Endothelial cell of umbilical vein (primary cell): ENCODE results near the gene FGA. TPM values are rescaled to one million over a fixed set of nuclear protein-coding genes. Genes with fewer than 3 reads are reported as not detected.

Source experiments
- BruUV-seq: library from RNA; stranded (reverse); fragments of 400-500 nt; replicated peaks from 2 replicates; lab custom pipeline; 2021; lab: Mats Ljungman, UMichigan
- CTCF ChIA-PET: fragments of 300-600, 350-600 bp; sonication (Branson Sonifier 250); formaldehyde crosslinking; loops from one replicate; lab custom pipeline; 2021; ENCODE audit warnings: antibody characterized with exemption, inconsistent platforms; lab: Charles Lee
- POLR2A ChIA-PET: fragments of 300-600, 350-600 bp; sonication (Branson Sonifier 250); formaldehyde crosslinking; loops from one replicate; lab custom pipeline; 2021; ENCODE audit warnings: antibody characterized with exemption, inconsistent platforms; lab: Charles Lee
- DNase-seq: peaks from one replicate; pipeline ENCODE4 v3.0.0-alpha.2; 2011; ENCODE audit warnings: low read depth, low spot score
- FAIRE-seq: peaks from 2 replicates; lab custom pipeline; 2011; peaks lifted over from hg19 to GRCh38; lab: Jason Lieb, UNC
- H2AFZ ChIP-seq: 2 replicates; pipeline ENCODE4 v1.6.0; 2012; ENCODE audit warnings: low read depth, low read length, control low read depth, inconsistent platforms
- H3K27ac ChIP-seq: 2 replicates; pipeline ENCODE4 v1.5.1; 2011; ENCODE audit warnings: low read depth, mild to moderate bottlenecking, control low read depth, low read length, moderate library complexity; ENCODE audit not compliant: insufficient read depth
- H3K27me3 ChIP-seq, 2 experiments: 2 replicates each; pipeline versions ENCODE4 v1.6.0 to v1.6.1; 2011; ENCODE audit warnings: low read length in 2 of 2, mixed read lengths in 1 of 2; ENCODE audit not compliant: control insufficient read depth in 2 of 2, insufficient read depth in 2 of 2
- H3K36me3 ChIP-seq, 2 experiments: 2 replicates in 1 of 2; 3 replicates in 1 of 2; pipeline ENCODE4 v1.5.1; 2011; ENCODE audit warnings: low read length in 2 of 2, mild to moderate bottlenecking in 1 of 2, moderate library complexity in 1 of 2; ENCODE audit not compliant: control insufficient read depth in 2 of 2, insufficient read depth in 2 of 2; ENCODE audit errors: extremely low read depth in 1 of 2
- H3K4me1 ChIP-seq: 3 replicates; pipeline ENCODE4 v1.5.1; 2011; ENCODE audit warnings: mild to moderate bottlenecking, low read length; ENCODE audit not compliant: control insufficient read depth, insufficient read depth; ENCODE audit errors: extremely low read depth
- H3K4me2 ChIP-seq: 2 replicates; pipeline ENCODE4 v1.6.1; 2011; ENCODE audit warnings: low read length, control low read depth, mixed read lengths; ENCODE audit not compliant: insufficient read depth
- H3K4me3 ChIP-seq, 3 experiments: fragments of 200-600 bp in 1 of 3; sonication (generic), shearing (Covaris generic) in 1 of 3; replicated peaks in 1 of 3; 2 replicates each; pipeline ENCODE4 v1.5.1; 2011 to 2016; ENCODE audit warnings: control low read depth in 3 of 3, low read length in 3 of 3, mild to moderate bottlenecking in 2 of 3, inconsistent platforms in 1 of 3, low read depth in 1 of 3, moderate library complexity in 1 of 3; ENCODE audit not compliant: insufficient read depth in 1 of 3
- H3K79me2 ChIP-seq: 2 replicates; pipeline ENCODE4 v1.6.0; 2012; ENCODE audit warnings: low read length, inconsistent platforms; ENCODE audit not compliant: control insufficient read depth, insufficient read depth
- H3K9ac ChIP-seq: replicated peaks from 2 replicates; pipeline ENCODE3; 2011; ENCODE audit warnings: low read length, control low read depth; ENCODE audit not compliant: insufficient read depth; ENCODE audit errors: extremely low read depth
- H3K9me1 ChIP-seq: replicated peaks from 3 replicates; pipeline ENCODE4 v1.6.0; 2011; ENCODE audit warnings: mild to moderate bottlenecking, low read length; ENCODE audit not compliant: control insufficient read depth, insufficient read depth; ENCODE audit errors: extremely low read depth
- H3K9me3 ChIP-seq: replicated peaks from 2 replicates; pipeline ENCODE4 v1.5.1; 2012; ENCODE audit warnings: low read length, inconsistent platforms; ENCODE audit not compliant: control insufficient read depth, insufficient read depth
- H4K20me1 ChIP-seq: replicated peaks from 2 replicates; pipeline ENCODE3; 2011; ENCODE audit warnings: mild to moderate bottlenecking, low read length; ENCODE audit not compliant: control insufficient read depth, insufficient read depth; ENCODE audit errors: extremely low read depth
- EZH2 ChIP-seq: IDR thresholded peaks from 2 replicates; pipeline ENCODE4 v1.6.1; 2012; ENCODE audit warnings: borderline replicate concordance, low read depth, mild to moderate bottlenecking, moderate library complexity, low read length, inconsistent platforms; ENCODE audit not compliant: severe bottlenecking
- FOS ChIP-seq: IDR thresholded peaks from 2 replicates; pipeline ENCODE4 v1.6.1; 2011; ENCODE audit warnings: mild to moderate bottlenecking, low read length, moderate library complexity, borderline replicate concordance; ENCODE audit not compliant: insufficient read depth
- GATA2 ChIP-seq: IDR thresholded peaks from 2 replicates; pipeline ENCODE4 v1.7.0; 2011; ENCODE audit warnings: low read depth, mild to moderate bottlenecking, moderate library complexity, mixed read lengths, low read length; ENCODE audit not compliant: insufficient read length, insufficient read depth
- JUN ChIP-seq: IDR thresholded peaks from 2 replicates; pipeline ENCODE4 v1.6.1; 2011; ENCODE audit warnings: borderline replicate concordance, low read depth; ENCODE audit not compliant: insufficient read length, insufficient read depth
- MYC ChIP-seq: IDR thresholded peaks from one replicate; pipeline ENCODE4 v1.6.1; 2011; ENCODE audit warnings: mild to moderate bottlenecking, low read depth, low read length
- POLR2A ChIP-seq: IDR thresholded peaks from 2 replicates; pipeline ENCODE4 v1.6.1; 2012; ENCODE audit warnings: low read depth, mild to moderate bottlenecking, control low read depth, low read length
- POLR2AphosphoS5 ChIP-seq: IDR thresholded peaks from 2 replicates; pipeline ENCODE4 v1.6.1; 2012; ENCODE audit warnings: low read depth, mild to moderate bottlenecking, control low read depth, low read length, moderate library complexity; ENCODE audit not compliant: insufficient read depth
- dilution Hi-C: fragments of 300-500 bp; cut with MboI; formaldehyde crosslinking; loops from one replicate; pipeline ENCODE4 v1.15.0; 2019; ENCODE audit warnings: low sequenced_read_pairs; ENCODE audit not compliant: extremely low pct_ligation_motif_present
- intact Hi-C: fragments of 100-400 bp; cut with micrococcal nuclease; formaldehyde crosslinking; loops from one replicate; pipeline ENCODE4 v1.10.0; 2022
- polyA plus RNA-seq, 4 experiments: library from polyadenylated mRNA; depleted of rRNA in 3 of 4; stranded (reverse) in 3 of 4; unstranded in 1 of 4; fragments of >200 nt; gene quantifications; 2 replicates each; pipeline versions ENCODE4 v1.2.1 to v1.2.3, GENCODE V29; 2011 to 2012; ENCODE audit warnings: missing spikeins in 1 of 4
- total RNA-seq: library from RNA; stranded (reverse); gene quantifications from 2 replicates; pipeline ENCODE4 v1.2.3, GENCODE V29; 2021
- TF ChIP-seq, protein P1 (sequence below), 2 donors: IDR thresholded peaks; 1 replicate in 1 of 2; 2 replicates in 1 of 2; pipeline ENCODE4 v1.5.1; 2011; ENCODE audit warnings: low read length in 2 of 2, mild to moderate bottlenecking in 2 of 2, moderate library complexity in 2 of 2, control low read depth in 1 of 2, inconsistent platforms in 1 of 2, low read depth in 1 of 2; ENCODE audit not compliant: insufficient read depth in 1 of 2; ENCODE audit errors: extremely low read depth in 1 of 2
- TF ChIP-seq, protein P2 (sequence below): IDR thresholded peaks from 2 replicates; pipeline ENCODE4 v1.6.1; 2011; ENCODE audit not compliant: insufficient read depth, insufficient read length

FGA gene
- total and polyA plus RNA-seq, 2 donors (not counting 3 experiments of a cell fraction or from before 2014, with no cell fraction given), result not detected

DNA sequence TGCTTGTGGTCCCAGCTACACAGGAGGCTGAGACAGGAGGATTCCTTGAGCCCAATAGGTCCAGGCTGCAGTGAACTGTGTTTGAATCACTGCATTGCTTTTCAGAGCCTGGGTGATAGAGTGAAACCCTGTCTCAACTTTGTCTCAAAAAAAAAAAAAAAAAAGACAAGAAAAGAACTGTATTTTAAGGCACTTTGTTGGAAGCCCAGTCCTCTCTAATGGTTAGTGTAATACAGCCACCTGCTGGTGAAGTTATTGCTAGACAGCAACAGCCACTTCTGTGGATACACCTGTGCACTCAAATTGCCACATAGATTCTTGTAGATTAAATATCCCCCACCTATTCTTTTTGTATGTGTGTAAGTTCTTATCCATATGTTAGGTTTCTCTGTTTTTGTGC lies 32.1 kb upstream of the FGA start:
- H3K36me3 ChIP-seq, result no peaks in the 10 kb centered on the region
- no peaks in the 10 kb centered on the region for H4K20me1 ChIP-seq
- H3K27me3 ChIP-seq, result peaks cover 10 to 13% of the 10 kb centered on the region in 2 experiments
- TF ChIP-seq, protein P1, sequence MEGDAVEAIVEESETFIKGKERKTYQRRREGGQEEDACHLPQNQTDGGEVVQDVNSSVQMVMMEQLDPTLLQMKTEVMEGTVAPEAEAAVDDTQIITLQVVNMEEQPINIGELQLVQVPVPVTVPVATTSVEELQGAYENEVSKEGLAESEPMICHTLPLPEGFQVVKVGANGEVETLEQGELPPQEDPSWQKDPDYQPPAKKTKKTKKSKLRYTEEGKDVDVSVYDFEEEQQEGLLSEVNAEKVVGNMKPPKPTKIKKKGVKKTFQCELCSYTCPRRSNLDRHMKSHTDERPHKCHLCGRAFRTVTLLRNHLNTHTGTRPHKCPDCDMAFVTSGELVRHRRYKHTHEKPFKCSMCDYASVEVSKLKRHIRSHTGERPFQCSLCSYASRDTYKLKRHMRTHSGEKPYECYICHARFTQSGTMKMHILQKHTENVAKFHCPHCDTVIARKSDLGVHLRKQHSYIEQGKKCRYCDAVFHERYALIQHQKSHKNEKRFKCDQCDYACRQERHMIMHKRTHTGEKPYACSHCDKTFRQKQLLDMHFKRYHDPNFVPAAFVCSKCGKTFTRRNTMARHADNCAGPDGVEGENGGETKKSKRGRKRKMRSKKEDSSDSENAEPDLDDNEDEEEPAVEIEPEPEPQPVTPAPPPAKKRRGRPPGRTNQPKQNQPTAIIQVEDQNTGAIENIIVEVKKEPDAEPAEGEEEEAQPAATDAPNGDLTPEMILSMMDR (IDR thresholded peaks at IDR 0.05; ENCODE audit: extremely low read depth in 1 of 2, insufficient read depth in 1 of 2, low read depth in 1 of 2, low read length in 2 of 2), result peak; percentile 24 to 41
- TF ChIP-seq, protein P2, sequence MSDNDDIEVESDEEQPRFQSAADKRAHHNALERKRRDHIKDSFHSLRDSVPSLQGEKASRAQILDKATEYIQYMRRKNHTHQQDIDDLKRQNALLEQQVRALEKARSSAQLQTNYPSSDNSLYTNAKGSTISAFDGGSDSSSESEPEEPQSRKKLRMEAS, result no peak
- no peak overlapping the region for H2AFZ ChIP-seq
- no peaks in the 10 kb centered on the region for H3K79me2 ChIP-seq
- ChIA-PET POLR2A (no interaction called here), CTCF (interaction anchor here (0.9 to 4.8 kb wide), 6 partner anchors 19 to 72 kb away, joined by 4 to 46 read pairs (median 12); partner anchors contain the start of gene PLRG1)
- no peaks in the 10 kb centered on the region for H3K9me1 ChIP-seq
- intact Hi-C loops (loop anchor here (1.0 kb wide), 1 partner anchor 70 kb away; no protein-coding TSS in a partner anchor), dilution Hi-C loops (no loop called here)
- no TSS peak for BruUV-seq
- DNase-seq (peak; percentile 27), FAIRE-seq (no peak)
- no peak overlapping the region for H3K27ac ChIP-seq
- H3K4me1 ChIP-seq, result no peaks in the 10 kb centered on the region
- no peaks in the 10 kb centered on the region for H3K9me3 ChIP-seq
- H3K4me3 ChIP-seq, result no peak overlapping the region
- no peak overlapping the region for H3K4me2 ChIP-seq
- no peak overlapping the region for H3K9ac ChIP-seq

DNA sequence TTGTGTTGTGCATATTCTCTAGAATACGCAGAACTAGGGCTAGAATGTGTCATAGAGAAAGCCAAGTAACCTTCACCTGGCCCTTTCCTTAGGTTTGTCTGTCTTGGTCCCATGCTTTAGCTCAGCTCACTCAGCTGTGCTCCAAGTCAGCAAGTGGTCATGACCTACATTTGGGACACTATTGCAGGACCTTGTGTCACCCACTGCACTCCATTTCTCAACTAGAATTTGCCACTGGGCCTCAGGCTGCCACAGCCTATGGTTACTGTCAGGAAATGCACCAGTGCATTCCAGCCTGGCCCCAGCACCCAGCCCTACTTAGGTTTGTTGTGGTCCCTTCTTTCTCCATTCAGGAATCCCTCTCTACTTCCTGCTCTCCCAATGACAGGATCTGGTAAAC lies 29.6 kb upstream of the FGA start:
- Histone ChIP-seq H3K79me2 (no peaks in the 10 kb centered on the region), H3K9me1 (no peaks in the 10 kb centered on the region), H3K4me1 (no peaks in the 10 kb centered on the region), H3K4me3 (no peak overlapping the region), H3K4me2 (no peak overlapping the region), H2AFZ (no peak overlapping the region), H4K20me1 (no peaks in the 10 kb centered on the region), H3K36me3 (no peaks in the 10 kb centered on the region), H3K9me3 (no peaks in the 10 kb centered on the region), H3K27ac (no peak overlapping the region), H3K9ac (no peak overlapping the region), H3K27me3 (peaks cover 1 to 4% of the 10 kb centered on the region in 2 experiments)
- CTCF ChIA-PET, result interaction anchor here (5.0 to 5.2 kb wide), 2 partner anchors 62 to 67 kb away, joined by 93 to 112 read pairs; no protein-coding TSS in a partner anchor
- intact Hi-C loops, result no loop called here
- BruUV-seq, result no TSS peak
- dilution Hi-C loops, result no loop called here
- no peak for FAIRE-seq
- TF ChIP-seq, protein P2, result no peak
- TF ChIP-seq POLR2AphosphoS5 (no peak), JUN (no peak), POLR2A (no peak), MYC (no peak), GATA2 (no peak), EZH2 (no peak), FOS (no peak)
- TF ChIP-seq, protein P1 (IDR thresholded peaks at IDR 0.05; ENCODE audit: extremely low read depth in 1 of 2, insufficient read depth in 1 of 2, low read depth in 1 of 2, low read length in 2 of 2), result no peak
- DNase-seq, result no peak
- POLR2A ChIA-PET, result no interaction called here
